Measurements from ENCODE around the gene APBB2.

GRCh38 chr4:41189076-41189475 is 25.3 kb downstream of the APBB2 start:
- TF ChIP-seq CTCF (IDR thresholded peaks at IDR 0.05; ENCODE audit: low read depth, low read length, missing input control) (no peak), SP1 (IDR thresholded peaks at IDR 0.05) (no peak), GABPA (IDR thresholded peaks at IDR 0.05 in 1 of 2, conservative IDR thresholded peaks at IDR 0.05 in 1 of 2) (no peak), REST (IDR thresholded peaks at IDR 0.05) (no peak), FOXA1 (IDR thresholded peaks at IDR 0.05) (no peak), TAF1 (conservative IDR thresholded peaks at IDR 0.05) (no peak), ATF3 (IDR thresholded peaks at IDR 0.05) (no peak)

Data from liver (tissue), 3 donors.